Measurements from ENCODE around the gene RPTOR. TPM values are rescaled to one million over a fixed set of nuclear protein-coding genes. Genes with fewer than 3 reads are reported as not detected.
A peak's percentile ranks its signal among the peaks of the same experiment; 100 is the strongest.

RPTOR gene
- total and polyA plus RNA-seq, 2 experiments from 2014 or later = 6.6 to 16.1 TPM

DNA sequence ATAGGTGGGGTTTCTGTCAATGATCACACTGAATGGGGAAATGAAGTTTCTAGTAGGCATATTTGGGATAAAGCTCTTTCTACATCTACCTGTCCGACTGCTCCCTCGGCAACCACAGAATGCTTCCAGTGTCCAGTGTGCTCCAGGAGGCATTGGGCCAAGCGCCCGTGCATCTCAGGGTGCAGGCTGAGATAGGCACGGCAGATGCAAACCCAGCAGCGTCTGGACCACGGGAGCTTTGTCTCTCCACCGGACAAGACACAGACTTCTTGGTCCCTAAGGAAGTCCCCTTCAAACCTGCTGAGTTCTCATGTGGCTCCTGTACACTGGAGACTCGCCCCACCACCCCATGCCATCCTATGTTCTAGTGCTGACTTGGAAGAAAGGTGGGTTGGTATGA is 202.8 kb downstream of the RPTOR start:
- Histone ChIP-seq H2AFZ (no peak overlapping the region), H3K27me3 (replicated peaks; ENCODE audit: insufficient read depth) (no peaks in the 10 kb centered on the region), H3F3A (ENCODE audit: insufficient read depth) (peaks cover 32% of the 10 kb centered on the region), H3K4me3 (no peak overlapping the region), H3K36me3 (ENCODE audit: low read depth) (no peaks in the 10 kb centered on the region), H3K4me2 (ENCODE audit: unreplicated experiment) (no peak overlapping the region), H3K9me3 (ENCODE audit: low read depth) (no peaks in the 10 kb centered on the region), H3K9ac (no peak overlapping the region), H3K27ac (no peak overlapping the region), H4K20me1 (ENCODE audit: insufficient read depth) (no peaks in the 10 kb centered on the region), H3K79me2 (ENCODE audit: insufficient read depth) (no peaks in the 10 kb centered on the region), H3K4me1 (ENCODE audit: insufficient read depth) (peaks cover 33% of the 10 kb centered on the region), H3K9me2 (ENCODE audit: insufficient read depth) (no peaks in the 10 kb centered on the region)
- 98 to 99% methylated on average over 9 of the region's 9 CpGs for WGBS, 2 experiments (ENCODE audit: low coverage in 1 of 2, low lambda C conversion rate in 2 of 2, missing lambda C conversion rate in 2 of 2)
- no peak for DNase-seq
- in situ Hi-C loops (cut with MboI) = no loop called here
- TF ChIP-seq EZH2phosphoT487 (IDR thresholded peaks at IDR 0.05; ENCODE audit: insufficient read depth, low read depth) = no peak
- TF ChIP-seq EZH2 (IDR thresholded peaks at IDR 0.05; ENCODE audit: insufficient read depth, poor library complexity, severe bottlenecking) = no peak

DNA sequence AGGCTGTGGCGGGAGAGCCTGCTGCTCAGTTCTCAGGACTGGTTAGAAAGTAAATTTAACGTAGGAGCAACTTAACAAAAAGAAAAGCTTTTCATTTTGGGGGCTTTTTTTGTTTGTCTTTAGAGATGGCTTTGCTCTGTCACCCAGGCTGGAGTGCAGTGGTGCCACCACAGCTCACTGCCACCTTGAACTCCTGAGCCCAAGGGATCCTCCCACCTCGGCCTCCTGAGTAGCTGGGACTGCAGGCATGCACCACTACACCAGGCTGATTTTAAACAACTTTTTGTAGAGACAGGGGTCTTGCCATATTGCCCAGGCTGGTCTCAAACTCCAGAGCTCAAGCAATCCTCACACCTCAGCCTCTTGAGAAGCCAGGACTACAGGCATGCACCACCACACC is 205.0 kb downstream of the RPTOR start:
- Histone ChIP-seq H3K4me2 (ENCODE audit: unreplicated experiment) (no peak overlapping the region), H4K20me1 (ENCODE audit: insufficient read depth) (no peaks in the 10 kb centered on the region), H3K9ac (no peak overlapping the region), H3K27ac (no peak overlapping the region), H3K79me2 (ENCODE audit: insufficient read depth) (no peaks in the 10 kb centered on the region), H3F3A (ENCODE audit: insufficient read depth) (peaks cover 31% of the 10 kb centered on the region), H3K9me2 (ENCODE audit: insufficient read depth) (no peaks in the 10 kb centered on the region), H3K4me1 (ENCODE audit: insufficient read depth) (peaks cover 28% of the 10 kb centered on the region), H3K9me3 (ENCODE audit: low read depth) (no peaks in the 10 kb centered on the region), H3K4me3 (no peak overlapping the region), H3K36me3 (ENCODE audit: low read depth) (0 out of 2 replicates have a peak, but pooled peaks cover 3% of the 10 kb centered on the region), H3K27me3 (replicated peaks; ENCODE audit: insufficient read depth) (no peaks in the 10 kb centered on the region), H2AFZ (no peak overlapping the region)
- 93 to 94% methylated on average over 2 to 3 of the region's 3 CpGs for WGBS, 2 experiments (ENCODE audit: low coverage in 1 of 2, low lambda C conversion rate in 2 of 2, missing lambda C conversion rate in 2 of 2)
- no peak for TF ChIP-seq EZH2phosphoT487 (IDR thresholded peaks at IDR 0.05; ENCODE audit: insufficient read depth, low read depth)
- TF ChIP-seq EZH2 (IDR thresholded peaks at IDR 0.05; ENCODE audit: insufficient read depth, poor library complexity, severe bottlenecking) = no peak
- in situ Hi-C loops (cut with MboI) = no loop called here
- DNase-seq = no peak

GRCh38 chr17:80750263-80750662 is 205.6 kb downstream of the RPTOR start:
- H3K79me2 ChIP-seq (ENCODE audit: insufficient read depth) = no peaks in the 10 kb centered on the region

DNA sequence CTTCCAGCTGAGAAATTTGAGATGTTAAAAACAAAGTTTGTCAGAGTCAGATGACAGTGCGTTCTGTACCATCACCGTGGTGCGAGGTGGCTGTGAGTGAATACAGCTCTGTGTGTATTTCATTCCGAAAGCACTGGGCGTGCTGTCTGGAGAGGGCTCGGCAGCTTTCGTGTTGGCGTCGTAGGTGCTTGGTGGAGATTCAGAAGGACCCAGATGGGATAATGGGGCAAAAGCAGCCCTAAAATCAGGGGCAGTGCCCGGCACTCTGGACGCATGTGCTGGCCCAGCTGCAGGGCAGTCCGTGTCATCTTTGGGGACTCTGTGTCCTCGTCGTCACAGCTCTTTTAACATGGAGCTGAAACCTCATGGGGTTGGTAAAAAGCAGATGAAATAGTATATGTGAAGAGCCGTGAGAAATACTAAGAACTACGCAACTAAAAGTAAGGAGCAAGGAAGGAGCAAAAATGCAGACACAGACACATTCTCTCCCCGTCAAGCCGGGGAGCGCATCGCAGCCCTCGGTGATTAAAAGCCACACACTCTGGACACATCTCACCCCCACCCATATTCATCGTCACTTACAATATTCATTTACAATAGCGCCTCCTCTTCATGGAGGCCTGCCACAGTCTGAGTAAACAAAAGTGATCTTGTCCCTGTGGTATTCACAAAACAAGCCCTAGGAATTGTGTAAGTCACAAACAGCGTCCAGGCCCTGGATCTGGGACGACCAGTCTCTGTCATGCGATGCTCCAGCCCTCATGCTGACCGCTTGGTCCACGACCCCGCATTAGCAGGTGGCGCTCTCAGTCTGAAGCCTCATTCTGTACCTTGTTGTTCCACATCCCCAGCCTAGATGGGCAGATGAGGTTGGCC is 206.7 kb downstream of the RPTOR start:
- 4 to 7% methylated on average over 30 of the region's 30 CpGs for whole genome bisulfite sequencing, 2 experiments (ENCODE audit: low coverage in 1 of 2, low lambda C conversion rate in 2 of 2, missing lambda C conversion rate in 2 of 2)
- H3K9me3 ChIP-seq (ENCODE audit: low read depth) = no peaks in the 10 kb centered on the region
- no peaks in the 10 kb centered on the region for H3K9me2 ChIP-seq (ENCODE audit: insufficient read depth)
- peak overlapping the region; percentile 96 for H3K27ac ChIP-seq
- no peaks in the 10 kb centered on the region for H3K27me3 ChIP-seq (replicated peaks; ENCODE audit: insufficient read depth)
- H3K79me2 ChIP-seq (ENCODE audit: insufficient read depth) = no peaks in the 10 kb centered on the region
- in situ Hi-C loops (cut with MboI) = no loop called here
- H3K4me2 ChIP-seq (ENCODE audit: unreplicated experiment) = peak overlapping the region; percentile 89
- peaks cover 28% of the 10 kb centered on the region for H3K4me1 ChIP-seq (ENCODE audit: insufficient read depth)
- 0 out of 2 replicates have a peak, but pooled peaks cover 3% of the 10 kb centered on the region for H3K36me3 ChIP-seq (ENCODE audit: low read depth)
- DNase-seq = peak; percentile 94
- H2AFZ ChIP-seq = peak overlapping the region; percentile 63
- peaks cover 31% of the 10 kb centered on the region for H3F3A ChIP-seq (ENCODE audit: insufficient read depth)
- no peak for TF ChIP-seq EZH2 (IDR thresholded peaks at IDR 0.05; ENCODE audit: insufficient read depth, poor library complexity, severe bottlenecking)
- TF ChIP-seq EZH2phosphoT487 (IDR thresholded peaks at IDR 0.05; ENCODE audit: insufficient read depth, low read depth) = no peak; the same call in 1 of the 2 replicates
- H3K9ac ChIP-seq = peak overlapping the region; percentile 86
- H4K20me1 ChIP-seq (ENCODE audit: insufficient read depth) = no peaks in the 10 kb centered on the region
- H3K4me3 ChIP-seq = peak overlapping the region; percentile 65

More at GRCh38 chr17:80750263-80750662, 205.6 kb downstream of the RPTOR start:
- TF ChIP-seq EZH2 (IDR thresholded peaks at IDR 0.05; ENCODE audit: insufficient read depth, poor library complexity, severe bottlenecking) = no peak
- TF ChIP-seq EZH2phosphoT487 (IDR thresholded peaks at IDR 0.05; ENCODE audit: insufficient read depth, low read depth) = no peak
- Histone ChIP-seq H3K4me1 (ENCODE audit: insufficient read depth) (peaks cover 28% of the 10 kb centered on the region), H3K4me3 (no peak overlapping the region), H3K9ac (peak overlapping the region; percentile 86), H2AFZ (no peak overlapping the region), H3K4me2 (ENCODE audit: unreplicated experiment) (peak overlapping the region; percentile 89), H4K20me1 (ENCODE audit: insufficient read depth) (no peaks in the 10 kb centered on the region), H3F3A (ENCODE audit: insufficient read depth) (peaks cover 31% of the 10 kb centered on the region), H3K36me3 (ENCODE audit: low read depth) (0 out of 2 replicates have a peak, but pooled peaks cover 3% of the 10 kb centered on the region), H3K9me3 (ENCODE audit: low read depth) (no peaks in the 10 kb centered on the region), H3K27me3 (replicated peaks; ENCODE audit: insufficient read depth) (no peaks in the 10 kb centered on the region), H3K9me2 (ENCODE audit: insufficient read depth) (no peaks in the 10 kb centered on the region), H3K27ac (peak overlapping the region; percentile 96)
- WGBS, 2 experiments (ENCODE audit: low coverage in 1 of 2, low lambda C conversion rate in 2 of 2, missing lambda C conversion rate in 2 of 2) = 71 to 83% methylated on average over 14 of the region's 14 CpGs
- in situ Hi-C loops (cut with MboI) = no loop called here
- peak; percentile 22 for DNase-seq
